Peyer's patch (tissue), 4 donors: ENCODE data around the gene UST.

ENCODE experiments used
- CTCF ChIP-seq, 6 experiments: fragments of 450-650 bp in 4 of 6; fragments of 200-600 bp in 2 of 6; sonication (generic) in 1 of 6; IDR thresholded peaks; one replicate each; pipeline ENCODE4 v1.5.1; 2017 to 2019; ENCODE audit warnings: antibody characterized with exemption in 6 of 6, mild to moderate bottlenecking in 3 of 6, moderate library complexity in 1 of 6
- POLR2A ChIP-seq, 2 donors: fragments of 450-650 bp; IDR thresholded peaks; one replicate each; pipeline ENCODE4 v1.5.1; 2017; ENCODE audit warnings: antibody characterized with exemption in 2 of 2, mild to moderate bottlenecking in 2 of 2, moderate library complexity in 2 of 2

- TF ChIP-seq CTCF (IDR thresholded peaks at IDR 0.05) (no peak), POLR2A (IDR thresholded peaks at IDR 0.05) (no peak)
These were observed 261.9 kb downstream of the UST start for GRCh38 chr6:149008741-149009140.
